DOHH2 (cell line): ENCODE results near the gene ERAP2.
"Not testable (repeated sequence)": the region's sequence is repeated elsewhere in the genome, so short reads cannot be mapped to it uniquely, and the experiment has no call there.

ENCODE experiments used
- H3F3A ChIP-seq: fragments of 200-600 bp; sonication (generic), shearing (Covaris generic); 2 replicates; pipeline ENCODE4 v1.6.0; 2016; ENCODE audit warnings: antibody characterized with exemption, mild to moderate bottlenecking; ENCODE audit not compliant: control insufficient read depth, insufficient read depth
- H3K27ac ChIP-seq: fragments of 200-600 bp; sonication (generic); 2 replicates; pipeline ENCODE4 v1.5.1; 2014; ENCODE audit warnings: low read depth, mild to moderate bottlenecking, low read length, moderate library complexity
- H3K27me3 ChIP-seq: fragments of 200-600 bp; sonication (generic); 2 replicates; pipeline ENCODE4 v1.6.1; 2014; ENCODE audit warnings: mild to moderate bottlenecking, low read length, mixed read lengths; ENCODE audit not compliant: control insufficient read depth
- H3K36me3 ChIP-seq: fragments of 200-600 bp; sonication (generic); 2 replicates; pipeline ENCODE4 v1.6.1; 2014; ENCODE audit warnings: mild to moderate bottlenecking, low read length, moderate library complexity, mixed read lengths; ENCODE audit not compliant: control insufficient read depth
- H3K4me1 ChIP-seq: fragments of 200-600 bp; sonication (generic); 2 replicates; pipeline ENCODE4 v1.6.1; 2014; ENCODE audit warnings: mild to moderate bottlenecking, low read length, mixed read lengths; ENCODE audit not compliant: control insufficient read depth
- H3K4me2 ChIP-seq: fragments of 200-600 bp; sonication (generic); 2 replicates; pipeline ENCODE4 v1.6.0; 2014; ENCODE audit warnings: mild to moderate bottlenecking, low read length, moderate library complexity
- H3K4me3 ChIP-seq: fragments of 200-600 bp; sonication (generic); 2 replicates; pipeline ENCODE4 v1.5.1; 2014; ENCODE audit warnings: mild to moderate bottlenecking, low read length, mixed read lengths
- H3K79me2 ChIP-seq: fragments of 200-600 bp; sonication (generic); 2 replicates; pipeline ENCODE4 v1.6.1; 2014; ENCODE audit warnings: mild to moderate bottlenecking, low read length, mixed read lengths; ENCODE audit not compliant: control insufficient read depth
- H3K9me2 ChIP-seq: fragments of 200-600 bp; sonication (generic); replicated peaks from 2 replicates; pipeline ENCODE4 v1.6.1; 2014; ENCODE audit warnings: mild to moderate bottlenecking, low read length, mixed read lengths; ENCODE audit not compliant: control insufficient read depth
- H3K9me3 ChIP-seq: fragments of 200-600 bp; sonication (generic); 2 replicates; pipeline ENCODE4 v1.6.1; 2014; ENCODE audit warnings: antibody characterized with exemption, low read length, mixed read lengths; ENCODE audit not compliant: control insufficient read depth, insufficient read depth
- H4K20me1 ChIP-seq: fragments of 200-600 bp; sonication (generic); 2 replicates; pipeline ENCODE4 v1.6.0; 2014; ENCODE audit warnings: low read depth, mild to moderate bottlenecking, antibody characterized with exemption, low read length, moderate library complexity; ENCODE audit not compliant: control insufficient read depth, insufficient read depth
- CTCF ChIP-seq: fragments of 200-600 bp; sonication (generic); IDR thresholded peaks from one replicate; pipeline ENCODE4 v1.5.1; 2014; ENCODE audit warnings: antibody characterized with exemption, mild to moderate bottlenecking, low read depth, low read length; ENCODE audit not compliant: poor library complexity, severe bottlenecking
- EZH2phosphoT487 ChIP-seq: fragments of 200-600 bp; sonication (generic); IDR thresholded peaks from 2 replicates; pipeline ENCODE4 v1.6.1; 2017; ENCODE audit warnings: borderline replicate concordance, mild to moderate bottlenecking, antibody characterized with exemption, low read length, moderate library complexity, mixed read lengths

The ERAP2 gene

GRCh38 chr5:96930589-96930988, 54.3 kb downstream of the ERAP2 start:
- no peak for TF ChIP-seq CTCF
- no peak for TF ChIP-seq EZH2phosphoT487
- H3K4me3 ChIP-seq = no peak overlapping the region
- no peaks in the 10 kb centered on the region for H3K9me2 ChIP-seq
- no peak overlapping the region for H3K27ac ChIP-seq
- no peak overlapping the region for H3K4me2 ChIP-seq
- H3K27me3 ChIP-seq = no peaks in the 10 kb centered on the region; the same call in 1 of the 2 replicates
- peaks cover 15% of the 10 kb centered on the region for H3K36me3 ChIP-seq
- H3F3A ChIP-seq = peaks cover 17% of the 10 kb centered on the region
- H3K9me3 ChIP-seq = no peaks in the 10 kb centered on the region
- H3K79me2 ChIP-seq = peaks cover 33% of the 10 kb centered on the region
- peaks cover 72% of the 10 kb centered on the region for H3K4me1 ChIP-seq
- no peaks in the 10 kb centered on the region for H4K20me1 ChIP-seq

GRCh38 chr5:96931037-96931436, 54.7 kb downstream of the ERAP2 start:
- peaks cover 16% of the 10 kb centered on the region for H3K36me3 ChIP-seq
- peak overlapping the region; percentile 99 for H3K4me2 ChIP-seq
- peak overlapping the region; percentile 97; the same call in 1 of the 2 replicates for H3K4me3 ChIP-seq
- not testable (repeated sequence) for H4K20me1 ChIP-seq, H3K27me3 ChIP-seq, H3K9me2 ChIP-seq, H3K9me3 ChIP-seq, H3K27ac ChIP-seq
- H3K79me2 ChIP-seq = peaks cover 35% of the 10 kb centered on the region
- H3F3A ChIP-seq = peaks cover 16% of the 10 kb centered on the region
- peaks cover 67% of the 10 kb centered on the region for H3K4me1 ChIP-seq

- H3F3A ChIP-seq = peaks cover 14% of the 10 kb centered on the region
- H3K27me3 ChIP-seq = no peaks in the 10 kb centered on the region; the same call in 1 of the 2 replicates
- peak overlapping the region; percentile 97 for H3K27ac ChIP-seq
- no peaks in the 10 kb centered on the region for H3K9me3 ChIP-seq
- TF ChIP-seq CTCF (no peak), EZH2phosphoT487 (no peak)
- H4K20me1 ChIP-seq = no peaks in the 10 kb centered on the region
- H3K4me1 ChIP-seq = peaks cover 62% of the 10 kb centered on the region
- peak overlapping the region; percentile 99 for H3K4me2 ChIP-seq
- no peaks in the 10 kb centered on the region for H3K9me2 ChIP-seq
- H3K79me2 ChIP-seq = peaks cover 41% of the 10 kb centered on the region
- peak overlapping the region; percentile 97 for H3K4me3 ChIP-seq
- peaks cover 19% of the 10 kb centered on the region for H3K36me3 ChIP-seq
Measured at GRCh38 chr5:96931605-96932004, 55.3 kb downstream of the ERAP2 start.

DNA sequence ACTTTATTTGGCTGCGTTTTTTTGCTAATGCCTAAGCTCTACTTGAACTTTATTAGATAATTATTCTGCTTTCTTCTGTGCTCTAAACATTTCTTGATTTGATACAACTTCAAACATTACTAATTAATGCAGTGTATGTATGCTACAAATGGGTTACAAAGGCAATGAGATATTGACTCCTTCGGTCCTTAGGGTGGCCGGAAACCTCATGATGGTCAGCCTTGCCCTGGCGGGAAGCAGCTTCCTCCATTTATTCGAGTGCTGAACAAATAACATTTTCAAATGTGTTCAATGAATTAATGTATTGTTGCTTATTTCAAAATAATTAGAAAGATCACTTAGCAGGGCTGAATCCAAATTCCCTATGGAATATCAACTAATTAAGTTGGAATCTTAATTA, 55.7 kb downstream of the ERAP2 start:
- H3K9me2 ChIP-seq = no peaks in the 10 kb centered on the region
- no peaks in the 10 kb centered on the region; the same call in 1 of the 2 replicates for H3K27me3 ChIP-seq
- H3K4me3 ChIP-seq = peak overlapping the region; percentile 97
- peaks cover 60% of the 10 kb centered on the region for H3K4me1 ChIP-seq
- H3K27ac ChIP-seq = peak overlapping the region; percentile 97
- H3F3A ChIP-seq = peaks cover 14% of the 10 kb centered on the region
- peaks cover 21% of the 10 kb centered on the region for H3K36me3 ChIP-seq
- H4K20me1 ChIP-seq = no peaks in the 10 kb centered on the region
- H3K9me3 ChIP-seq = no peaks in the 10 kb centered on the region
- TF ChIP-seq CTCF = no peak
- peak overlapping the region; percentile 99 for H3K4me2 ChIP-seq
- H3K79me2 ChIP-seq = peaks cover 45% of the 10 kb centered on the region
